GM19035 (cell line): ENCODE results near the gene TXNDC8.

Source experiments
- ATAC-seq: cut with Tn5 transposase; IDR thresholded peaks from one replicate; pipeline ENCODE4 v1.9.1; 2021; ENCODE audit not compliant: unreplicated experiment

The TXNDC8 gene

DNA sequence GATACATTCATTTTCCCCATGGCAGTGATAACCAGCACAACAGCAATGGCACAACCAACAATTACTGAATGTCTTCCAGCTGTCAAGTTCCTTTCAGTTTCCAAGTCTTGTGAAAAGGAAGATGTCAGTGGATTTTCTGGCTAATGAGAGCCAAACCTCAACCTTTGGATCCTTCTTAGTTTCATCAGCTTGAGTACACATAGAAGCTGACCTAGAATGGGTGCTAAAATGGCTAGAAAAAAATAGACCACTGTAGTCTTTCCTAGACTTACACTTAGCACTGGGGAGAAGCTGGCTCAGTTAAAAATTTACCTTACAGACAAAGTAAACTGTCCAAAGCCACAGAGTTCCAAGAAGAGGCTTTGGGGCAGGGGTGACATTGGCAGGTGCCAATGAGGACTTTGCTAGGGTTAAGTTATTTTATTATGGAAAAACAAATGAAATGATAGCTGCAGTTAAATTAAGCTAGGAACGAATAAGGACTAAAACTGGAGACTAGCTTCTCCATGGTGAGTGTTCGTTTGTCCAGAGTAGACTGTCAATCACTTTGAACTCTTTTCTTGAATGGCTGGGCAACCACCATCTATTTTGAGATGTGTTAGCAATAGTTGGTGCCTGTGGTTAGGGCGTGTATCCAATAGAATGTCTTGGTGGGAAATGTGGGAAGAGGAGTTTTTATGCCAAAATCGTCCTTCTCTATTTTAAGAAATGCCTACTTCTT, 55.5 kb downstream of the TXNDC8 start:
- ATAC-seq = no peak

GRCh38 chr9:110278080-110278707, 59.5 kb downstream of the TXNDC8 start:
- no peak for ATAC-seq

DNA sequence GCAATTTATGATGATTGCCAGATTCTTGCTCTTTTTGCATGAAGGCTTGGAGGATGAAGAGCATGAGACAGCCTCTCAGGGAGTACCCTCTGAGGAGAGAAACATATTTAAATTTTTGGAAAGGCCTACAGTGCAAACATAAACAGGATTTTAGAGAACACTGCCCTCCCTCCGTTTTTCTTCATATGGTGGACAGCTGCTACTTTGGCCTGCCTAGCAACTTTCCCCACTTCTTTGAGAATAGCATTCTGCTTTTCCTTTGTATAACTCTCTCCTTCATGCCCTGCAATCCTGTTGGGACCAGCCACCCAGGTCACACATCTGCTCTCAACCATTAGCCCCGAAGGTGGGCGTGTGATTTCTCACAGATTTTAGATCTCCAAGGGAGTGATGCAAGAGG, 60.9 kb downstream of the TXNDC8 start:
- ATAC-seq = no peak

GRCh38 chr9:110270211-110270995, 67.3 kb downstream of the TXNDC8 start:
- no peak for ATAC-seq

DNA sequence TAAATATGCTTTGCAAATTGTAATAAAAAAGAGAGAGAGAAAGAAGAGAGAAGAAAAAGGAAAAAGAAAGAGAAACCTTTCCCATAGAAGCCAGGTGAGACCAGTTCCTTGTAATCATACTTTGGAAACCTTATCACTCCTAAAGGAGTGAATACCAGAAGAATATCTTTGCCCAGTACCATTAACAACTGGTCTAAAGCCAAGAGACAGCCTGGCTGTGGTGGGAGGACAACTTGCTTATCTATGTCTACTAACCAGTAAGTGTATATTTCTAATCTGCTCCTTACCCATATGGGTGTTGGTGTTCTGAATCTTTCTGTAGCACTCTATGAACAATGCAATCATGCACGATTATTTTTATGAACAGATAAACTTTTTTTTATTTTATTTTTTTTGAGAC, 70.9 kb downstream of the TXNDC8 start:
- no peak for ATAC-seq

DNA sequence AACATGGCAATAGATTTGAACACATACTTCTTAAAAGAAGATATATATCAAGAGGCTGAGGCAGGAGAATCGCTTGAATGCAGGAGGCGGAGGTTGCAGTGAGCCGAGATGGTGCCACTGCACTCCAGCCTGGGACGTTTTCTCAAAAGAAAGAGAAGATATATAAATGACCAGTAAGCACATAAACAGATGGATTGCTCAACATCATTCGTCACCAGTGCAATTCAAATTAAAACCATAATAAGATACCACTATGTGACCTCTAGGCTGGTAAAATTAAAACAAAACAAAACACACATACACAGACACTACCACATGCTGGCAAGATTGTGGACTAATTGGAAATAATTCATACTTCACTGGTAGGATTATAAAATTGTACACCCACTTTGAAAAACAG, 76.0 kb downstream of the TXNDC8 start:
- ATAC-seq = no peak

DNA sequence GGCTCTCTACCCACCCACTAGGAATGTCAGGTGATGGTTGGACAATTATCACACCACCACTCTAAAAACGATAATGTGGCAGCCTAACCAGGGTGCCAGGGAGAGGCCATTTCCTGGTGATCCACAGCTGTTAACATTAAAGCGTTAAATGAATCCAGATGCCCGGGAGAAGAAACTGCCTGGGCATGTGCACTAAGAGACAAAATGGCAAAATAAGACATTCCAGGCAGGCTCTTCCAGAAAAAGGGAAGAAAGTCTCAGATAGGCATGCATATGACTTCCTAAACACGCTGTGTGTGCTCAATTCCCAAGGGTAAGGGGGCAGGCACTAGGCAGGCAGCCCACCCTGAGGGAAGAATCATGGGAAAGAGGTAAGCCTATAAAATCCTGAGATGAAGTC, 76.8 kb downstream of the TXNDC8 start:
- no peak for ATAC-seq

DNA sequence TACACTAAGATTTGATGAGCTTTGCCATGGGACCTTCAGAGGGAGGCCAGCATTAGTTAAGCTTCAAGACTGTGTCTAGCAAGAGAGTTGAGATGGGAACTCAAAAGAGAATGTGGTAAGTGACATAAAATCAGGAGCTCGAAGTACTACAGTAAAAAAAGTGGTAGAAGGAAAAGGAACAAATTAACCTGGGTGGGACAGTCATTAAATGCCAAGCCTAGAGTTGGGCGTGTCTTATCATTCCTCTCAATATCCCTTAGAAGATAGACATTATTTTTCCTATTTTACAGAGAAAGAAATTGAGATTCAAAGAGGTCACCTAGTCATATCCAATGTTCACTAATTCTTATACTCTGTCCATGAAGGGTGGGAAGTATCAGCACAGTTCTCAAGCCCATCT, 78.1 kb downstream of the TXNDC8 start:
- no peak for ATAC-seq

DNA sequence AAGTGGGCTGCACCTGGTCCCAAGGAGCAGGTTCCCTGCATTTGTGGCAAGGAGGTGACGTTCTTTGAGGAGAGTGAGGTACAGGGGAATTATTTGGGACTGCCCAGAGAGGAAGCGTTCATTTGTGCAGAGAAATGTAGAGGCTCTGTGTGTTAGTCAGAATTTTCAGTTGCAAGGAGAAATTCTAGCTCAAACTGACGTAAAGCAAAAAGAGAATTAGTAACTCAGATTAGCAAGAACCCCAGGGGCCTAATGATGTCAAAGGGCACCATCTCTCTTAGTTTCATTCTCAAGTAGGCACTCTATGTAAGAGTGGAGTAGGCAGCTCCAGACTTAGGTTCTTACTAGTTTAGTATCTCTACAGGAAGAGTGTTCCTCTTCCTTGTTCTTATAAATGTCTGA, 79.0 kb downstream of the TXNDC8 start:
- ATAC-seq = no peak

DNA sequence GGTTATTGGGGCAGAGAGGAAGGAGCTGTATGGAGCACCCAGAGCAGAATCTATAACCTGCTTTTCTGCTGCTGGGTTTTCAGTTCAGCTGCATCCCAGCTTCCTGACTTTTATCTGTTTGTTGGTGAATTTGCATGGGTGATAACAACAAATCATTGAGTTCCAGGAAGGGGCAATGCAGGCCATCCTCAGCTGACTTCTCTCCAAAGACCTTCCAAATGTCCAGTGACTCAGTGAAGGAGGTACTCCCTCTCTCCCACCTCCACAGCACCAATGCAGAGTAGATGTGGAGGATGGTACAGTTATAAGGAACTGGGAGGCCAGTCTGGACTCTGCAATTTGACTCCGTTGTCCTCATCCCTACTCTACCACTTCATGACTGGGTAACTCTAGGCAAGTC, 79.7 kb downstream of the TXNDC8 start:
- ATAC-seq = no peak

GRCh38 chr9:110257097-110257841, 80.4 kb downstream of the TXNDC8 start:
- ATAC-seq = peak; percentile 1

- ATAC-seq = peak; percentile 68
These were observed 81.1 kb downstream of the TXNDC8 start, which contains the start of gene TXN for GRCh38 chr9:110256380-110257096. TXN (minus strand) TSS chr9:110256507; CDS start chr9:110256435, 72 bp downstream.

DNA sequence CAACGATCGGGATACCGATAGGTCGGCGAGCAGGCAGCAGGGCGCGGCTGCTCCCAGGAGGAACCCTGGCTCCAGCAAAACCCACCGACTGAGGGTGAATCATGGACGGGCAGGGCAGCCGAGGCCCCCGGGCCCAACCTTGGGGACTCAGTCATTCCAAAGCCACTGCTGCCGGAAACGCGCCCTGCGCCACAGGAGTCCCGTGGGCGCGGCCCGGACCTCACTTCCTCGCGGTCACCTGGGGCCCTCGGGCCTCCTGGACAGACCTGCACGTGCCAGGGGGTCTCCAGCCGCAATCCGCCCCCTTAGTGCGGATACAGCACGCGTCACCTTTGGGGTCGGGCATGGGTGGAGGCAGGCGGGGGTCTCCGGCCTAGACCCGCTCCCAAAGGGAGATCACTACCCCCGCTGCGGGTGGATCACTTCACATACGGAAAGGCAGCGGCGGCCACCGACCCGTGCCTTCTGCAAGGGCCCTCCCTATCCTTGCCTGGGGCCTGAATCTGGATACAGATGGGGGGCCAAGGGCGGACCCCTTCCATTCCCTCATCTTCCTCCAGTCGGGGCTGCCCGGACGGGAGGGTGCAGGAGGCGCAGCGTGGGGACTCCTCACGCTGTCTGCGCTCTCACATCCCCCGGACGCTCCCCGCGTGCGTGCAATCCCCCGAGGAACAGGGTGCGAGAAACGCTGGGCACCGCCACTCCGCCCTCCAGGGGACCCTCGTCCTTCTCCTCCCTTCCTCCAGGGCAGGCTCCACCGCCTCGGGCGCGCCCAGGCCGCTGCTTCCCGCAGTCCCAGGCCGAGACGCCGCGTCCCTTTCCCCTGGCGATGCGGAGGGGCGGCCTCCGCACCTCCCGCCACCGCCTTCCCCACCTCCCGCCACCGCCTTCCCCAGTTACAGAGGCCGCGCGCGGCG, 81.9 kb downstream of the TXNDC8 start:
- peak; percentile 25 for ATAC-seq

DNA sequence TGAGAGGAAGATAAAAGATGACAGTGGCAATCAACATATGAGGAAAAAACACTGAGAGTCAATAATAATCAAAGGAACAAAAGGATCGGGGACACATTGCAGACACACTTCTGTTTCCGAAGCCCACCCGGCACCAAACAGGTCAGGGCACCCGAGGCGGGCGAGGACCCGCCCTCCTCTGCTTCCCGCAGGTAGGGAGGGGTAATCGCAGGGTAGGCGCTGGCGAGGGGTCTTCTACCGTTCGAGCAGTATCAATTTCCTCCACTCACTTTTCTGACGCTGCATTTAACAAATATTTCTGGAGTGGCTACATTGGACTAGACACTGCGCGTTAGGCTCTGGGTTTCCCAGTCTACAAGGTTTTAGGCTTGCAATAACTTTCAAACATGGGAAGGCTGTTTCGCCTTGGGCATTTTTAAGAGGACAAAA, 82.6 kb downstream of the TXNDC8 start:
- no peak for ATAC-seq

DNA sequence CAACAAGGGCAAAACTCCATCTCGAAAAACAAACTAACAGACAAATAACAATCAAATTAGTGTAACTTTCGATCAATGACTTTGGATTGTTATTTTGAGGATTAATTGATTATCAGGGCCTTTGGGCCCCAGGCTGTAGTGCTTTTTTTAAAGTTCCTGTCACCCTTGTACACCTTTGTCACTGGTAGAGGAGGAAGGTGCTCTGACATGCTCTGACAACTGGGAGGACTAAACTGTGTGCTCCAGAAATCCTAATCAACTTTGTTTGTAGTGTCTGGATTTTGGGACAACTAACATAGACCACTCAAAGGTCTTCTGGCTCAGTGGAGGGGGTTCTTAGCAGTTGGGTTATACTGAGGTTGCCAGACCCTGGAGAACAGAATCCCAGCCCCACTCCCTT, 83.2 kb downstream of the TXNDC8 start:
- no peak for ATAC-seq
